ENCODE measurements around the gene DLK1. TPM values are rescaled to one million over a fixed set of nuclear protein-coding genes. Genes with fewer than 3 reads are reported as not detected.

Gene DLK1
- total and polyA plus RNA-seq, 12 donors: 1.3 to 35.0 (median 7.3) TPM

- ATAC-seq: no peak
- Histone ChIP-seq H3K27me3 (peaks cover 15 to 98% (median 87%) of the 10 kb centered on the region in 7 donors), H3K4me3 (peak overlapping the region in 1 of 10 donors; percentile 11), H3K27ac (no peak overlapping the region), H3K4me1 (no peaks in the 10 kb centered on the region), H3K9me3 (no peaks in the 10 kb centered on the region), H3K36me3 (no peaks in the 10 kb centered on the region)
- no peak for TF ChIP-seq CTCF (IDR thresholded peaks at IDR 0.05)
- intact Hi-C loops (cut with DNase I): loop anchor here in 1 of 10 donors (10.0 kb wide), 1 partner anchor 508 kb away; no protein-coding TSS in a partner anchor
- WGBS, 2 donors: 4 to 5% methylated on average over 31 to 47 of the region's 47 CpGs
- no peak for DNase-seq
These were observed 587 bp downstream of the DLK1 start for GRCh38 chr14:100727086-100727872.

DNA sequence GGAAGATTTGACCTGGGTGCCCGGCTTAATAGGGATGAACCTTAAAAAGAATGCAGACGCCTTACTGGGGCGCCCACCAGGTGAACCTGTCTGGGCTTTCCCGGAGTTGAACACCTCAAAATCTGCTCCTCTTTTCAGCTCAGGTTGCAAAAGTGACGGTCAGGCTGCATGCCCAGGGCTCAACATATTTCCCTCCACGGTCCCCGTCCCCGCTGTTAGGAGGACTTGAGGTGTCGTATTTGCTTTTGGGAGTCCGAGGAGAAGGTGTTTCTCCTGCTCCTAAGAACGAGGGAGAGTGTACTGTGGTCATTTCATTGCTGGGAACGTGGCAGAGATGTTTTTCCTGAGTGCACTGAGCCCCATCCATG, 1.2 kb downstream of the DLK1 start:
- H3K4me1 ChIP-seq: no peaks in the 10 kb centered on the region
- H3K4me3 ChIP-seq: no peak overlapping the region
- ATAC-seq (no peak), DNase-seq (no peak)
- TF ChIP-seq CTCF (IDR thresholded peaks at IDR 0.05): no peak
- 19 to 23% methylated on average over 12 of the region's 12 CpGs for WGBS, 2 donors
- intact Hi-C loops (cut with DNase I): loop anchor here in 1 of 10 donors (10.0 kb wide), 1 partner anchor 507 kb away; no protein-coding TSS in a partner anchor
- no peaks in the 10 kb centered on the region for H3K9me3 ChIP-seq
- H3K36me3 ChIP-seq: no peaks in the 10 kb centered on the region
- H3K27me3 ChIP-seq: peaks cover 15 to 98% (median 87%) of the 10 kb centered on the region in 7 donors
- no peak overlapping the region for H3K27ac ChIP-seq

DNA sequence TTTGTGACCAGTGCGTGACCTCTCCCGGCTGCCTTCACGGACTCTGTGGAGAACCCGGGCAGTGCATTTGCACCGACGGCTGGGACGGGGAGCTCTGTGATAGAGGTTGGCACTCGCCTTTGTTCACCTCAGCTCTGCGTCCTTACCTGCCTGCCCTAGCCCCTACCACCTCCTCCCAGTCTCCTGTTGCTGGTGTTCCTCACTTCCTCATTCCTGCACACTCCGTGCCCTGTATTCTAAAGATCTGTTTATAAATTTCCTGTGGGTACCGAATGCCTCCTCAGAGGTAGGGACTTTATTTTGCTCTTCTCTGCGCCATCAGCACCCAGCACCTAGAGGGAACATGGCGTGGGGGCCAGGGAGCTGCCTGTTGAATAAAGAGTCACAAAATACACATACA, 2.3 kb downstream of the DLK1 start:
- H3K4me1 ChIP-seq: no peaks in the 10 kb centered on the region
- WGBS, 2 donors: 54 to 61% methylated on average over 13 of the region's 13 CpGs
- no peak overlapping the region for H3K4me3 ChIP-seq
- no peaks in the 10 kb centered on the region for H3K36me3 ChIP-seq
- ATAC-seq: no peak
- H3K9me3 ChIP-seq: no peaks in the 10 kb centered on the region
- intact Hi-C loops (cut with DNase I): loop anchor here in 1 of 10 donors (10.0 kb wide), 1 partner anchor 506 kb away; no protein-coding TSS in a partner anchor
- TF ChIP-seq CTCF (IDR thresholded peaks at IDR 0.05): no peak
- DNase-seq: no peak
- H3K27me3 ChIP-seq: peaks cover 15 to 98% (median 79%) of the 10 kb centered on the region in 7 donors
- H3K27ac ChIP-seq: no peak overlapping the region

DNA sequence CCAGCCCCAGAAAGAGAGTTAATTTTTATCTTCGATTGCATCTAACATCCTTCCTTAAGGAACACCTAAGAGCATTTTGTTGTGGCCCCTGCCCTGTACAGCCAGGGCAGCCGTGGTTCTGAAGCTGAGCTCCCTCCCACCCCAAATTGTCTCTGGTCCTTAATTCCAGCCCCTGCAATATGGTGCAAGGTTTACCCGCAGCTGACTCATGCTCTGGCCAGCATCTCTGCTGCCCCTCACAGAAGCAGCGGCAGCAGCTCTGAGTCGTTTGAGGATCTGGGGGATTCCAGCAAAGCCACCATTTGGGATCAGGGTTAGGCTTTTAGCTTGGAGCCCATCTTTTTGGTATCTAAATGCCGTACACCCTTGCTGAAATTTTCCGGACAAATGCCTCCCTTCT, 3.3 kb downstream of the DLK1 start:
- H3K4me1 ChIP-seq: no peaks in the 10 kb centered on the region
- intact Hi-C loops (cut with DNase I): loop anchor here in 1 of 10 donors (10.0 kb wide), 1 partner anchor 505 kb away; no protein-coding TSS in a partner anchor
- no peaks in the 10 kb centered on the region for H3K36me3 ChIP-seq
- H3K4me3 ChIP-seq: no peak overlapping the region
- H3K9me3 ChIP-seq: no peaks in the 10 kb centered on the region
- H3K27me3 ChIP-seq: peaks cover 15 to 96% (median 68%) of the 10 kb centered on the region in 7 donors
- no peak overlapping the region for H3K27ac ChIP-seq
- DNase-seq (no peak), ATAC-seq (no peak)
- TF ChIP-seq CTCF (IDR thresholded peaks at IDR 0.05): no peak
- 46 to 51% methylated on average over 7 of the region's 7 CpGs for WGBS, 2 donors
